Prostate gland (tissue), 2 donors: Measurements from ENCODE around the gene RBP3.

Experiments used
- CTCF ChIP-seq, 4 experiments: fragments of 200-600 bp in 2 of 4; fragments of 450-650 bp in 2 of 4; sonication (generic) in 2 of 4; IDR thresholded peaks; 1 replicate in 3 of 4; 2 replicates in 1 of 4; pipeline ENCODE4 v1.5.1; 2016 to 2019; ENCODE audit warnings: antibody characterized with exemption in 4 of 4, mild to moderate bottlenecking in 2 of 4, moderate library complexity in 2 of 4
- POLR2AphosphoS5 ChIP-seq: sonication (generic); formaldehyde crosslinking; IDR thresholded peaks from one replicate; pipeline ENCODE4 v1.6.1; 2017; ENCODE audit warnings: antibody characterized with exemption

- TF ChIP-seq CTCF (IDR thresholded peaks at IDR 0.05) = no peak
- TF ChIP-seq POLR2AphosphoS5 = no peak
These were observed 56.3 kb downstream of the RBP3 start for GRCh38 chr10:47404446-47404845.
